Effector memory CD4-positive, alpha-beta T cell (primary cell): ENCODE data around the gene IL26.

Source experiments
- DNase-seq, 3 donors: peaks; one replicate each; pipeline ENCODE4 v3.0.0-alpha.2; 2020
- H3K27ac ChIP-seq: 2 replicates; pipeline ENCODE4 v1.7.0; 2013; ENCODE audit warnings: mild to moderate bottlenecking, low read length, moderate library complexity; ENCODE audit not compliant: insufficient read depth, poor library complexity, severe bottlenecking
- H3K27me3 ChIP-seq: replicated peaks from 2 replicates; pipeline ENCODE4 v1.7.0; 2013; ENCODE audit warnings: mild to moderate bottlenecking, low read length; ENCODE audit not compliant: insufficient read depth, control insufficient read depth, poor library complexity, severe bottlenecking
- H3K36me3 ChIP-seq: 2 replicates; pipeline ENCODE4 v1.7.0; 2013; ENCODE audit warnings: mild to moderate bottlenecking, low read length, moderate library complexity; ENCODE audit not compliant: control insufficient read depth, insufficient read depth
- H3K4me1 ChIP-seq: 2 replicates; pipeline ENCODE4 v1.7.0; 2013; ENCODE audit warnings: low read length, mild to moderate bottlenecking; ENCODE audit not compliant: control insufficient read depth, insufficient read depth, poor library complexity, severe bottlenecking
- H3K4me3 ChIP-seq: 2 replicates; pipeline ENCODE4 v1.7.0; 2013; ENCODE audit warnings: low read length, low read depth, mild to moderate bottlenecking; ENCODE audit not compliant: insufficient read depth, poor library complexity, severe bottlenecking
- H3K9me3 ChIP-seq: 2 replicates; pipeline ENCODE4 v1.7.0; 2013; ENCODE audit warnings: mild to moderate bottlenecking, low read length, moderate library complexity; ENCODE audit not compliant: control insufficient read depth

Gene IL26

GRCh38 chr12:68261896-68262295 is 36.3 kb upstream of the IL26 start:
- Histone ChIP-seq H3K4me3 (no peak overlapping the region), H3K4me1 (no peaks in the 10 kb centered on the region), H3K9me3 (no peaks in the 10 kb centered on the region), H3K36me3 (no peaks in the 10 kb centered on the region), H3K27me3 (no peaks in the 10 kb centered on the region), H3K27ac (no peak overlapping the region)
- DNase-seq = no peak

- H3K27ac ChIP-seq = no peak overlapping the region
Observed at GRCh38 chr12:68260153-68260552, 34.5 kb upstream of the IL26 start.

GRCh38 chr12:68259318-68259940 is 33.8 kb upstream of the IL26 start:
- DNase-seq = no peak
- no peak overlapping the region for H3K27ac ChIP-seq
- H3K4me3 ChIP-seq = no peak overlapping the region
- no peaks in the 10 kb centered on the region for H3K36me3 ChIP-seq
- H3K27me3 ChIP-seq = no peaks in the 10 kb centered on the region
- no peaks in the 10 kb centered on the region for H3K9me3 ChIP-seq
- no peaks in the 10 kb centered on the region for H3K4me1 ChIP-seq

More at GRCh38 chr12:68260153-68260552, 34.5 kb upstream of the IL26 start:
- Histone ChIP-seq H3K27me3 (no peaks in the 10 kb centered on the region), H3K4me3 (no peak overlapping the region), H3K4me1 (no peaks in the 10 kb centered on the region), H3K9me3 (no peaks in the 10 kb centered on the region), H3K36me3 (no peaks in the 10 kb centered on the region)
- no peak for DNase-seq

- no peaks in the 10 kb centered on the region for H3K36me3 ChIP-seq
- no peak within 1 kb of the TSS for H3K27ac ChIP-seq
- no peaks in the 10 kb centered on the region for H3K27me3 ChIP-seq
- H3K4me1 ChIP-seq = no peaks in the 10 kb centered on the region
- DNase-seq = no peak
- no peaks in the 10 kb centered on the region for H3K9me3 ChIP-seq
- H3K4me3 ChIP-seq = no peak within 1 kb of the TSS
Observed at GRCh38 chr12:68253504-68253903, 27.9 kb upstream of the IL26 start, which contains the start of gene IL22. Gene IL22 (minus strand): TSS chr12:68253604. CDS start chr12:68253448, 156 bp downstream.

GRCh38 chr12:68252077-68252476 is 26.5 kb upstream of the IL26 start:
- H3K27me3 ChIP-seq = no peaks in the 10 kb centered on the region
- H3K4me3 ChIP-seq = no peak overlapping the region
- H3K36me3 ChIP-seq = no peaks in the 10 kb centered on the region
- H3K4me1 ChIP-seq = no peaks in the 10 kb centered on the region
- H3K9me3 ChIP-seq = no peaks in the 10 kb centered on the region
- no peak overlapping the region for H3K27ac ChIP-seq
- no peak for DNase-seq

GRCh38 chr12:68250454-68250853 is 24.8 kb upstream of the IL26 start:
- no peak overlapping the region for H3K4me3 ChIP-seq
- H3K36me3 ChIP-seq = no peaks in the 10 kb centered on the region
- no peaks in the 10 kb centered on the region for H3K27me3 ChIP-seq
- H3K9me3 ChIP-seq = no peaks in the 10 kb centered on the region
- no peak for DNase-seq
- no peaks in the 10 kb centered on the region for H3K4me1 ChIP-seq
- H3K27ac ChIP-seq = no peak overlapping the region

- Histone ChIP-seq H3K4me3 (no peak overlapping the region), H3K36me3 (no peaks in the 10 kb centered on the region), H3K27me3 (no peaks in the 10 kb centered on the region), H3K4me1 (no peaks in the 10 kb centered on the region), H3K27ac (no peak overlapping the region), H3K9me3 (no peaks in the 10 kb centered on the region)
- DNase-seq = no peak
Observed at GRCh38 chr12:68247785-68248184, 22.2 kb upstream of the IL26 start.

- Histone ChIP-seq H3K27me3 (no peaks in the 10 kb centered on the region), H3K9me3 (no peaks in the 10 kb centered on the region), H3K36me3 (no peaks in the 10 kb centered on the region), H3K27ac (no peak overlapping the region), H3K4me3 (no peak overlapping the region), H3K4me1 (no peaks in the 10 kb centered on the region)
- no peak for DNase-seq
Observed at GRCh38 chr12:68246350-68246749, 20.7 kb upstream of the IL26 start.

GRCh38 chr12:68245180-68246021 is 19.8 kb upstream of the IL26 start:
- no peaks in the 10 kb centered on the region for H3K9me3 ChIP-seq
- no peak for DNase-seq
- H3K4me1 ChIP-seq = no peaks in the 10 kb centered on the region
- H3K4me3 ChIP-seq = no peak overlapping the region
- no peak overlapping the region for H3K27ac ChIP-seq
- H3K27me3 ChIP-seq = no peaks in the 10 kb centered on the region
- H3K36me3 ChIP-seq = no peaks in the 10 kb centered on the region

GRCh38 chr12:68242777-68243176 is 17.2 kb upstream of the IL26 start:
- Histone ChIP-seq H3K4me1 (no peaks in the 10 kb centered on the region), H3K4me3 (no peak overlapping the region), H3K27ac (no peak overlapping the region), H3K36me3 (no peaks in the 10 kb centered on the region), H3K27me3 (no peaks in the 10 kb centered on the region), H3K9me3 (no peaks in the 10 kb centered on the region)
- DNase-seq = no peak
